DMS114 treated with DMSO at 0.1 percent for 48 hours (cell line): ENCODE measurements around the gene EGFL8.

Source experiments
- DNase-seq: peaks from one replicate; lab custom pipeline; 2025; ENCODE audit not compliant: unreplicated experiment; lab: John Stamatoyannopoulos, UW

The EGFL8 gene

DNA sequence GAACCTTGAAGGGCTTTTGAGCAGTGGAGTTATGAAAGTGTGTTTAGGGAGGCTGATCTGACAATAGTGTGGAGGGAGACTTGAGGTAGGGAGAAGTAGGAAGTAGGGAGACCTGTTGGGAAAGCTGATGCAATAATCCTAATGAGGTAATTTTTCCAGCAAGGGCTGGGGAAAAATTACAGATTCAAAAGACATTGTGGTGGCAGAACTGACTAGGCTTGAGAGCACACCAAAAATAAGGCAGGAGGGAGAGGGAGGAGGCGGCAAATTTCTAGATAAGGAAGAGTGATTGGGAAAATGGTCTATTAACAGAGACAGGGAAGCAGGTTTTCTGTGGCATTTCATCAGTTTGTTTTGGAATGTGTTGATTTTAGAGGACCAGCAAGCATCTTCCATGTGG, 18.1 kb upstream of the EGFL8 start:
- DNase-seq, result no peak

DNA sequence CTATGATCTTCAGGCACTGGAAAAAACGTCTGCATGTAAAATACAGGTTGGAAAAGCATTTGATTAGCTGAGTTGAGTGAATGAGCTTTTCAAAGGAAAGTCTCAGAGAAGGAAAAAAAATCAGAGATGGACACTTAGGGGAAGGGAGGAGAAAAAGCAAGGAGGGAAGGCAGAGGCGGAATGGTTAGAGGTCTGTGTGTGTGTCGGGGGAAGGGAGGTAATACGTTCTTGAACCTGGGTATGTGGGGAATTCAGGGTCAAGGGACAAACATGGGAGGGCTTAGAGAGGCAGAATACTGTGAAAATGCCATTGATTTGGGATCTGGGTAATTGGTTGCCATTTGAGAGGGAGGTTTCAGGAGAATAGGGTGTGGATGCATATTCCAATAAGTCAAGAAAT, 17.7 kb upstream of the EGFL8 start:
- DNase-seq, result no peak

DNA sequence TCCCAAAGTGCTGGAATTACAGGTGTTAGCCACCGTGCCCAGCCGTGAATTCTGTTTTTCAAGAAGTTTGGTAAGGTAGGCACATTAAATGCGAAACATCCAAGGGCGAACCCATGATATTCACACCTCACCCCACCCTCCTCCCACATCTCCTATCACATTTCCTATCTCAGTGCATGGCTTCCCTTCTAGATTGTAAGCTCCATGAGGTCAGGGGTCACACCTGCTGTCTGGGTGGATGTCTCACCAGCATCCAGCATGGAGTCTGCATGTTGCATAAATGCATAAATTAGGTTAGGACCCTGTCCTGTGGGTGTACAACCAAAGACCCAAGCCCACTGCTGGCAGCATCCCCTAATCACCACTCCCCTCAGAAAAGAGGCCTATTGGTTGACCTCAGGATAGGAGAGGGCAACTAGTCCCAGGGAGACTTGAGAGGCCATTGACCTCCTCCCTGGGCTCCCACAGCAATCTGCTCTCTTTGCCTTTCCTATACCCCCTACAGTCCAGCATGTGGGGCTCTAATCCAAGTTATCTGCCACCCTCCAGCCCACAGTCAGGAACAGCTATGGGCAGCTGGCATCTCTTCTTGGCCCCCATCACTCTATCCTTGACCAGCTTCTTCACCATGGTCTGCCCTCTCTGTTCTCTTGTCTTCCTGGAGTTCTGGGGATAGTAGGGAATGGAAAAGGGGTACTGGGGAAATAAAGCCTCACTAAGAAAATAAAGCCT, 16.8 kb upstream of the EGFL8 start:
- DNase-seq, result no peak

DNA sequence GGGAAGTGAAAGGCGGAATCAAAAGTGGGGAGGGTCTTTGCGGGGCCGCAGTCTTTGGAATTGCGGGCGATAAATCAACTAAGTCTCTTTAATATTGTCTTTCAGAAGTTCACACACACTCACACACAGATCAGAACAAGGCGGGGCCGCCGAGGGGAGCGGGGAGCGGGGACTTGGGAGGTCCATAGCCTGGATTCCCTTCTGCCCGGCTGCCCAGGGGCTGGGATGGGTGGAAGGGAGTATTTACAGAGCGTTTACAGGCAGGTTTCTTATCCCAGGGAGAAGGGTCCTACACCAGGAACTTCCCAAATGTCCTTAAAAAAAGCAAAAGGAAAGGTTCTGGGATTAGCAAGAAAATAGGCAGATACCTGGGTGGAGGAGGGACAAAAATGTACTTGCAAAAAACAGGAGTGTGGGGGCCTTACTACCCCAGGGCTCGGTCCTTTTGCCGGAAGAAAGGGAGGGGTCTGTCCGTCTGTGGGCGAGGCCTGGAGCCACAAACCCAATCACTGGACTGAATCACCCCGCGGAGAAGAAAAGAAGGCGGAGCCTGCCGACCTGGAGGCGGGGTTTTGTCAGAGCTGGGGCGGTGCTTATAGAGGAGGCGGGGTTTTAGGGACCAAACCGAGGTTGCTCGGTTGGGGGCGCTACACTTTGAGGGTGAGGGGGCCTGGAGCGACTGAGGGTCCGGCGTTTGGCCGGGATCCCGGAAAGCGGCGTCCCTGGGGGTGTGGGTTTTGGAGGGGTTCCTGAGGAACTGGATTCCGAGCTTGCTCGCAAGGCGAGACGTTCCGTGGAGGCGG, 15.9 kb upstream of the EGFL8 start:
- DNase-seq, result no peak

DNA sequence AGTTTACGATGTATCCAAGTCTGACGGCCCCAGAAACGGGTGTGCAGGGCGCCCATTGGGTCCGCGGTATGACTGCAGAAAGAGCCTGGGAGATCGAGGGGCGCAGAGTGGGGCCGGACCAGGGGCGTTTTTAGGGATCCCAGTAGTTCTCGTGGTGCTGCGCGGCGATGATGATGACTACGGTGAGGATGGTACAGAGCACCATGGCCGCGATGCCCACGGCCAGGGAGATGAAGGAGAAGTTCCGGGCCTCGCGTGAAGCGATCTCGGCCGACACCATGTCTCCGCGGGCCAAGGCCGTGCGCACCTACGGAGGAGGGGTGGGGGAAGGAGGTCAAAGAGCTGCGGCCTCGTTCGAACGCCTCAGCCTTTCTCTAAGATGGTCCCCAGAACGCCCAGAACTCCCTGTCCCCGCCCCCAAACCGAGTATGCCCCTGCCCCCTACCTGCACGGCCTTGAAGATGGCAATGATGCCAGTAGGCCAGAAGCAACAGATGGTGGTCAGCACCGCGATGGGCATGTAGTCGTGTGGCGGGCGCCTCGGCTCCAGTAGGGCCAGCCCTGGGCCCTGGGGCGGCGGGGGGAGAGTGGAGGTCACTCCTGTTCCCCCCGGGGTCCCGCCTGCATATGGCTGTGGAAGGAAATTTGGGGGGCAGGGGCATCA, 15.2 kb upstream of the EGFL8 start:
- DNase-seq, result no peak

DNA sequence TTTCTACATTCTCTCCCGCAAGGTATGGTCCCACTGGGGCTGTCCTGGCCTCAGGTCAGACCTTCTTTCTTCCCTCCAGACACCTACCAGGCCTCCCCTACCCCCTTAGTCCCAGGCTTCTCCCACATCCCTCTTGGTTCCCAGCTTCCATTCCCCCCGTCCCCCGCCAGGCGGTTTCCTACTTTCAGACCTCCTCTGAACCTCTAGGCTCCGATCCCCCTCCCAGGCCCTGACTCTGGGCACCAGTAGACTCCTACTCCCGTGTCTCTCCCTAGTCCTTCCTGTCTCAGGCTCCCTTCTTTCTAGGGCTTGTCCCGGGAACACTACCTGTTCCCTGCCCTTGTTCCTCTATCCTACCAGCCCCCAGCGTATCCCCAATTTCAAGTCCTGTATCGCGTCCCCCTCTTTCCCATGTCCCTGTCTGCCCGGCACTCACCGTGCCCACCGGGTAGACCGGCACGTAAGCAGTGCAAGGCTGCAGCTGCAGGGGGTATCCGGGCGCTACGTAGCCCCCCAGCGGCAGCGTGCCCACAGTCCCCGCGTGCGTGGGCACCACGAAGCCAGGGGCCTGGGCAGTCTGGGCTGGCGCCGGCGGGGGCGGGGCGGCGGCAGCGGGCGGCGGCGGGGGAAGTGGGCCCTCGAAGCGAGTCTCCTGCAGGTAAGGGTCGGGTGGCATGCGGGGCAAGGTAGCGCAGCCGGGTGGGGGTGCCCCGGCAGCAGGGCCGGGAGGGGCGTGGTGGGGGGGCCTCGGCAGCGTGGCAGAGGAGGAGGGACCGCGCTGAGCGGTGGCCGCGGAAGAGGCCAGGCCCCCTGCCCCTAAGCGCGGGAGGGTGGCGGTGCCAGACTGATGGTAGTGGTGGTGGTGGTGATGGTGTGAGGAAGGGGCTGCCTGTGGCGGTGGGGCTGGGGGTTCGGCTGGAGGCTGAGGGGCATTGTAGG, 14.2 kb upstream of the EGFL8 start:
- no peak for DNase-seq

DNA sequence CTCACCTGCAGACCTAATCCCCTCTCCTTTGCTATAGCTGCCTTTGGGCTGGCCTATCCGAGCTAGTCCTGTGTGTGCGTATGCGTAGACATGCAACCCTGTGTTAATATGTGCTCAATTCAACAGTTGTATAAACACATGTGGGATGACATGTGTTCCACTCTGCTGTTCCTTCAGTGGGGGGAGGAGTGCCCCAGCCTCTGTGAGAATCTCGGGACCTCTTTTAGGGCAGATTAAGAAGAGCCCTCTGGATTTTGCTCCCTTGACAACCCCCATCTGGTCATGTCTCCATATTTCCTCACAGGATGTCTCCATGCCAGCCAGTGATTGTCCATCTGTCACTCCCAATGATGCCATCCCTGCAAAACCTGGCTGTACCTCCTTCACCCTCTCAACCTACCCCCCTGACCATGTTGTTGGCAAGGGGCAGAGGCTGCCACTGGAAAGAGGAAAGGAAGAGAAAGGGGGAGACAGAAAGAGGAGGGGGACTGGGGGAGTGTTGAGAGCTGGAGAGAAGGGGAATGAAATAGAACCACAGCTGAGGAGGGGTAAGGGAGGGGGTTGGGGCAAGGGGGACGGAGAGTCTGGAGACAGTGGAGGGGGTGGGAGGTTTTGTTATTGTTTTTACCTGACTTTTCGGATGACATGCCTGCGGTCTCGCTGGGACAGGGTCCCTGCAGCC, 13.1 kb upstream of the EGFL8 start:
- DNase-seq, result no peak

DNA sequence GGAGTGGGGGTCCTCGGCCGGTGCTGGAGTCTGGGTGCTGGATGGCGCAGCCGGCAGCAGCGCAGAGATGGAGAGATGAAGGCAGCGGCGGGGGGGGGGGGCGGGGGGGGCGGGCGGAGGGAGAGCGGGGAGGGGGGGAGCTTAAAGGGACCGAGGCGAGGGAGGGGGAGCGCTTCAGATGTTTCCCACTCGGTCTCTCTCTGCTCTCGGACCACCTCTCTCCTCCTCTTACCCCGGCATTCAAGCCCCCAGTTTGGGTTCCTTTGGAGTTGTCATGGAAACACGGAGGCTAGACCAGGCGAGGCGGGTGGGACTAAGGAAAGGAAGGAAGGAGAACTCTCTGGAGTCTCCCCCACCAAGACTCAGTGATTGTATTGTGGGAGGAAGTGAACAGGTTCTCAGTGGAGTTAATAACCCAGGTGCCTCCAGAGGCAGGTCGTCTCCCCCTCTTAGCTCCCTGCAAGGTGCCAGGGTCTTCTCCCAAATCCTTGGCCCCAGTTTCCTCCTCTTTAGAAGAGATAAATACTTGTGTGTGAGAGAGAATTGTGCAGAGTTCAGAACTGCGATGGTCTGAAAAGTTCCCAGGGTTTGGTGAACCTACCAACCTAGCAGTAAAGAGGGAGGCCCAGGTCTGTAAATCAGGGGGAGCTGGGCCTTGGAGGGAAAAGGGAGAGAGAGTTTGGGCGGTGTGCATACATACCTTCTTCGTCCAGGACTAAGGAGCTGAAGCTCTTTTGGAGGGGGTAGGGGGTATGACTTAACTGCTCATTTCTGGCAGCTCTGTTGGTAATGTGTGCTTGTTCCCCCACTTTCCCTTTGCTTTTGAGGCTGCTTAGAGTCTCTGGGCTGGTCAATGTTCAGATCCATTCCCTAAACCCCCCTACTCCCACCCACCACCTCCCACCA, 12.3 kb upstream of the EGFL8 start, which contains the start of gene PRRT1:
Gene PRRT1 (minus strand): TSS at position 77 of the 906 bp plus-strand sequence. CDS start 112 bp downstream, outside the sequence.
- DNase-seq, result no peak

DNA sequence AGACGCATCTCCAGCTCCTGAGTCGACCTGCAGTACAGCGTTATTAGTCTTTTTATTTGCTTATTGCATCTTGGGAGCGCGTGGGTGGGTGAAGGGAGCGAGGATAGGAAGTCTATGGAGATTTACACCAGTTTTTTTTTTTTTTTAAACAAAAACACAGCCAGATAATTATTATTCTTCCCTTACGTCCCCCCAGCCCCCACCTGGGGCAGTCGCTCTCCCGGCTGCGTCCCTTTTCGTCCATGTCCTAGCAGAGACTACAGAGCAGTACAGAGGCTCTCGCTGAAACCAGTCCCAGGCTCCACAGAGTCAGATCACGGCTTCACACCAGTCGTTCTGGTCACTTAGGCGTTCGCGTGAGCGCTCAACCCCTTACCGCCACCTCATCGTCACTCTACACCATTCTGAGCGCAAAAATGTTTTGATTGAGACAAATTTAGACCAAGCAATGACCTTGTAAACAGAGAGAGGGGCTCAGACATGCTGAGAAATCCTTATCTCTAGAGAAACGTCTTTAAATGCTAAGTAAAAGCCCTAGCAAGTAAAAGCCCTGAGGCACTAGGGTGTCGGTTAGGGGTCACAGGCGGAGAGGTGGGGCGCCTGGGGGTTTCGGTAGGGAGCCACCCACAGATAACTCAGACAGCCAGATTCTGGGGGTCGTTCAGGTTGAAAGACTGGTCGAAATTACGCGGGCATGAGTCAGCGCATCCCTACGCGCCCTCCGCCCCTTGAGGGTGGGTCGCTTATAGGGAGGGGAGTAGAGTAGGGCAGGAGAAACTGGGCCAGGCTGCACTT, 11.4 kb upstream of the EGFL8 start:
- DNase-seq, result no peak

DNA sequence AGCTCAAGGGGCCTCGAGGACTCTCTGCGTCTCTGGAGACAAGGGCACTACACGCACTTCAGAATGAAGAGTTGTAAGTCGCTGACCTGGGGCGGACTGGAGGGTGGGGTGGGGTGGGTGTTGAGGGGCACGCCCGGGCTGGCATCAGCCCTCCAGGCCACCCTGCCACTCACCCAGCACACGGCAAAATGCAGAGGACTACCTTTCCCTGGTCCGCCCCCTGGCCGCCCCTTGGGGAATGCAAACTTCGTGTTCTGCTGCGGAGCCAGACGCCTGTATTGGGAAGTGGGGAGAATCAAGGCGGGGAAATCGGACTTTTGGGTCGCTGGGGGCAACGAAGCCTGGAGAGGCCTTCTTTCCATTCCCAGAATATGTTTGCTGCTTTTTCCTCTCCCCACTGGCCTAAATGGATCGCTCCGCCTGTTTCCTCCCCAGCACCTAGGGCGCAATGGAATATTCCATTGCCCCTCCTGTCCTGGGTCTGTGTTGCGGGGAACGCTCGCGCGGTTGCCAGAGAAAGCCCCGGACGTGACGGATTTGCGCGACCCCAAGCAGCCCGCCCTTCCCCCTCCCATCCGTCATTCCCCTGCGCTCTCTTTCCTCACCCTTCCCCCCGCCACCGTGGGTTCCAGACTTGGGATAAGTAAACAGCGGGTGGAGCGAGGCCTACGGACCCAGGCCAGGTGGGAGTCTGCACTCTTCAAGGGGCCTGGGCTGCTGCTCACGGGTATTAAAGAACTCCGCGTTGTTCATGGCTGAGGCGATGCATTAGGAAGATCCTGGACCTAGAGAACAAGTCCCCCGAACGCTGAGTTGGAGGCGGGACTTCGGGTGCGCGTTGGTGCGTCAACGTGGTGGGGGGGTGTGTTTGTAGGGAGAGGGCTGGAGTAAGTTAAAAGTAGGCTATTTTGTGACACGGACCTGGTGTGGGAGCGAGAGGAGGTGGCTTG, 10.6 kb upstream of the EGFL8 start, which contains the start of gene PPT2:
Gene PPT2 (plus strand): TSS at position 578 of the 950 bp plus-strand sequence. CDS start 454 bp downstream, outside the sequence.
- DNase-seq, result peak; percentile 94

DNA sequence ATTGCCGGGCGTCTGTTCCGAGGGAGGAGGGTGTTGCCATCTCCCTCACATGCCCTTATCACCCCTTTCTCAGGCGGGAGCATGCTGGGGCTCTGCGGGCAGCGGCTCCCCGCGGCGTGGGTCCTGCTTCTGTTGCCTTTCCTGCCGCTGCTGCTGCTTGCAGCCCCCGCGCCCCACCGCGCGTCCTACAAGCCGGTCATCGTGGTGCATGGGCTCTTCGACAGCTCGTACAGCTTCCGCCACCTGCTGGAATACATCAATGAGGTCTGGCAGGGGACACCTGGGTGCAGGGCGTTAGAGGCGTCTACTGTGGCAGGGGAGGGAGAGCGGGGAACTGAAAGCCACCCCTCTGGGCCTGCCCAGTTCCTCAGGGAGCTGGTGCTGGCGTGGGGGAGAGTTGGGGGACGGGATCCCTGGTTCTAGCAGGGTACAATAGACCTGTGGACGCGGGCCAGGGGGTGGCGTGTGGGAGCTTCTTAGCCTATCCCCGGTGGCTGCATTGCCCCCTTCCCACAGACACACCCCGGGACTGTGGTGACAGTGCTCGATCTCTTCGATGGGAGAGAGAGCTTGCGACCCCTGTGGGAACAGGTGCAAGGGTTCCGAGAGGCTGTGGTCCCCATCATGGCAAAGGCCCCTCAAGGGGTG, 9.8 kb upstream of the EGFL8 start:
- DNase-seq, result peak; percentile 55

DNA sequence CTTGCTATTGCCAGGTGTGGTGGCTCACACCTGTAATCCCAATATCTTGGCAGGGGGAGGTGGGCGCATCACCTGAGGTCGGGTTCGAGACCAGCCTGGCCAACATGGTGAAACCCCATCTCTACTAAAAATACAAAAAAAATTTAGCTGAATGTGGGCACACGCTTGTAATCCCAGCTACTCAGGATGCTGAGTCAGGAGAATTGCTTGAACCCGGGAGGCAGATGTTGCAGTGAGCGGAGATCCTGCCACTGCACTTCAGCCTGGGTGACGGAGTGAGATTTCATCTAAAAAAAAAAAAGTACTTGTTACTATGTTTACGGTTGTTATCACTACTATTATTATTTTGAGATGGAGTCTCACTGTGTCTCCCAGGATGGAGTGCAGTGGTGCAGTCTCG, 7.5 kb upstream of the EGFL8 start:
- no peak for DNase-seq

DNA sequence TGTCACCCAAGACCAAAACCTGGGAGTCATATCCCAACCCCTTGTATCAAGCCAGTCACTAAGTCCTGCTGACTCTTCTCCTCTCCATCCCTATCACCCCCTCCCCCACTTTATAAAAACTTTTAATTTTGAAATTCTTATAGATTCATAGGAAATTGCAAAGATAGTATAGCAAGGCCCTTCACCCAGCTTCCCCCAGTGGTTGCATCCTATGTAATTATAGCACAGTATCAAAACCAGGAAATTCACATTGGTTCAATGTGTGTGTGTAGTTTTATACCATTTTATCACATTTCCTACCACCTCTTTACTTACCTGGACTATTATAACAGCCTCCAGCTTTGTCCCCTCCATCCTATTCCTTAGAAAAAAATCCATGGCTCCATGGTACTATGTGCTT, 6.3 kb upstream of the EGFL8 start:
- DNase-seq, result no peak

DNA sequence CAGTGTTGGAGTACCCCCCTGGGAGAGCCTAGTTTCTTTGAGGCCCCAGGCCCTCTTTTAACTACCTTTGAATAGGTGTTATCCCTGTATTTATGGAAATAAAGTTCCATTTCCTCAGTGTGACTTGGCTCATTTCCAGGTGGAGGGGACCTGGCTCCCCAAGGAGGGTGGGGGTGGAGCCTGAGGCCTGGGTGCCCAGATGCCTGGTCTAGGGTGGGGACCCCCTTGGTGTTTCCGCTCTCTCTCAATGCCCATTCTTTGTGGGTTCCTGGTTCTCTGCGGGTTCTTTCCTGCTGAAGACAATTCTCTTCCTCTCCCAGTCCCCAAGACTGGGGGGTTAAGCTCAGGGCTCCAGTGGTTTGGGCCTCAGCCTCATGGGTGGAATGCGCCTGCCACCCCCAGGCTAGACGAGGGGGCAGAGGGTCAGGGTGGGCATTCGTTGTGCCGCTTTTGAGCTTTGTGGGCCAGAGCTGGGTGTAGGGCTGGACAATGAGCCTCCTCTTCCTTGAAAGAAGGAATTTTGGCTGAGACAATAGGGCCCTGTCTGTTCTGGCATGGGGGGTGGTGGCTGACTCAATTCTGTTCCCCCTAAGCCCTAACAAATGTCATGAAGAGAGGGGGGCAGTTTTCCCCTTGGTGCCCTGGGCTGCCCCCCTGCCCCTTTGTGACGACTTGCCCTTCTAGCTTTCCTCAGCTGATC, 686 bp upstream of the EGFL8 start:
- no peak for DNase-seq

DNA sequence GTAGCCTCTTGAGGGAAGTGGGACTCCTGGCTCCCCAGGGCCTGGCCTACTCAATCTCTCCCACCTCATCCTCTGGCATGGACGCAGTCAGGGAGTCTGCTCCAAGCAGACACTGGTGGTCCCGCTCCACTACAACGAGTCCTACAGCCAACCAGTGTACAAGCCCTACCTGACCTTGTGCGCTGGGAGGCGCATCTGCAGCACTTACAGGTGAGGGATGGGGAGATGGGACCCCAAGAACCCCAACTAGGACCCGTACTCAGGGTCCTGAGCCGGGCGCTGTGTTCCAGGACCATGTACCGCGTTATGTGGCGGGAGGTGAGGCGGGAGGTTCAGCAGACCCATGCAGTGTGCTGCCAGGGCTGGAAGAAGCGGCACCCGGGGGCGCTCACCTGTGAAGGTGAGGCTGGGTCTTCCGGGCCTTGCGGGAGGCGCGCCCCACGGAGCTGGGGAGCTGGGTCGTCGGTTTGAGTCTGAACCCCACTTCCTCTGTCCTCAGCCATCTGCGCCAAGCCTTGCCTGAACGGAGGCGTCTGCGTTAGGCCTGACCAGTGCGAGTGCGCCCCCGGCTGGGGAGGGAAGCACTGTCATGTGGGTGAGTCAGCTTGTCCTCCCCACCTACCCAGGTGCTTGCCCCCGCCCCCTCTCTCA, 2.1 kb downstream of the EGFL8 start:
- no peak for DNase-seq
